ENCODE measurements around the gene IBA57. TPM values are rescaled to one million over a fixed set of nuclear protein-coding genes. Genes with fewer than 3 reads are reported as not detected.

Gene IBA57
- total and polyA plus RNA-seq, 5 donors: 4.5 to 12.0 (median 9.9) TPM

DNA sequence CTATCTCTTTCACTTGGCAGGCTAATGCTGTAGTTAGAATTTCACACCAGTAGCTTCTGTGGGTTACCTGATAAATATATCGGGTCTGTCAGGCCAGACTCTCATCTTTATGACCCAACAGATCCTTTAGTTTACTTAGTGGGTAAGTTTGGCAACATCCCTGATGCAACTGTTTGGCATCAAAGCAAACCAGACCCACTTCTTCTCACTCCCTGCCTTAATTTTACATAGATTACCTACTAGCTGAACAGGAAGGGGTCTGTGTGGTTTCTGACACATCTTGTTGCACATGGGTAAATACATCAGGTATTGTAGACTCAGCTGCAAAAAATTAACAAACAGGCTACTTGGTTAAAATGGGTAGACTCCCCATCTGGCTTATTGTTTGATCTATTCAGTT is 28.7 kb upstream of the IBA57 start:
- Histone ChIP-seq H3K4me3 (ENCODE audit: low read length) (no peak overlapping the region), H3K9me3 (ENCODE audit: control insufficient read depth, low read length) (no peaks in the 10 kb centered on the region), H3K4me1 (ENCODE audit: control insufficient read depth, insufficient read depth, low read length) (peaks cover 5% of the 10 kb centered on the region), H3K27ac (ENCODE audit: low read length) (no peak overlapping the region), H3K27me3 (ENCODE audit: control insufficient read depth, insufficient read depth) (no peaks in the 10 kb centered on the region)
- ATAC-seq: no peak
- no peak for DNase-seq
- intact Hi-C loops (cut with DNase I): loop anchor here in 1 of 4 donors (10.0 kb wide), 1 partner anchor 368 kb away; no protein-coding TSS in a partner anchor
- 32% methylated on average over 1 of the region's 1 CpG for WGBS

DNA sequence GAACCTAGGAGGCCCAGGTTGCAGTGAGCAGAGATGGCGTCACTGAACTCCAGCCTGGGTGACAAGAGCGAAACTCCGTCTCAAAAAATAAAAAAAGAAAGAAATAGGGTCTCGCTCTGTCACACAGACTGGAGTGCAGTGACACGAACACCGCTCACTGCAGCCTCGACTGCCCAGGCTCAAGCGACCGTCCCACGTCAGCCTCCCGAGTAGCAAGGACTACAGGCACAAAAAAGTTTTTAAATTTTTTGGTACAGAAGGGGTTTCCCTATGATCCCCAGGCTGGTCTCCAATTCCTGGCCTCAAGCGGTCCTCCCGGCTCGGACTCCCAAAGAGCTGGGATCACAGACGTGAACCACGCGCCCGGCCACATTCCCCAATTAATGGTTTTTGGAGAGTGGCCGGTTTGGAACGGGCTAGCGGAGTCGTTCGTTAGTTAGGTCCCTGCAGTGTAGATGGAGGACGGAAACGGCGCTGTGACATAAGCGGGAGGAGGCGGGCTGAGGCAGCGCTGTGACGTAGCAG is 26.1 kb upstream of the IBA57 start:
- no peak for DNase-seq
- peaks cover 14% of the 10 kb centered on the region for H3K4me1 ChIP-seq (ENCODE audit: control insufficient read depth, insufficient read depth, low read length)
- ATAC-seq: no peak
- no peaks in the 10 kb centered on the region for H3K27me3 ChIP-seq (ENCODE audit: control insufficient read depth, insufficient read depth)
- H3K4me3 ChIP-seq (ENCODE audit: low read length): peak overlapping the region; percentile 55
- no peaks in the 10 kb centered on the region for H3K9me3 ChIP-seq (ENCODE audit: control insufficient read depth, low read length)
- intact Hi-C loops (cut with DNase I): loop anchor here in 1 of 4 donors (1.0 to 10.0 kb wide), 2 partner anchors 27 to 365 kb away; no protein-coding TSS in a partner anchor
- peak overlapping the region; percentile 74 for H3K27ac ChIP-seq (ENCODE audit: low read length)
- WGBS: 23% methylated on average over 30 of the region's 30 CpGs

DNA sequence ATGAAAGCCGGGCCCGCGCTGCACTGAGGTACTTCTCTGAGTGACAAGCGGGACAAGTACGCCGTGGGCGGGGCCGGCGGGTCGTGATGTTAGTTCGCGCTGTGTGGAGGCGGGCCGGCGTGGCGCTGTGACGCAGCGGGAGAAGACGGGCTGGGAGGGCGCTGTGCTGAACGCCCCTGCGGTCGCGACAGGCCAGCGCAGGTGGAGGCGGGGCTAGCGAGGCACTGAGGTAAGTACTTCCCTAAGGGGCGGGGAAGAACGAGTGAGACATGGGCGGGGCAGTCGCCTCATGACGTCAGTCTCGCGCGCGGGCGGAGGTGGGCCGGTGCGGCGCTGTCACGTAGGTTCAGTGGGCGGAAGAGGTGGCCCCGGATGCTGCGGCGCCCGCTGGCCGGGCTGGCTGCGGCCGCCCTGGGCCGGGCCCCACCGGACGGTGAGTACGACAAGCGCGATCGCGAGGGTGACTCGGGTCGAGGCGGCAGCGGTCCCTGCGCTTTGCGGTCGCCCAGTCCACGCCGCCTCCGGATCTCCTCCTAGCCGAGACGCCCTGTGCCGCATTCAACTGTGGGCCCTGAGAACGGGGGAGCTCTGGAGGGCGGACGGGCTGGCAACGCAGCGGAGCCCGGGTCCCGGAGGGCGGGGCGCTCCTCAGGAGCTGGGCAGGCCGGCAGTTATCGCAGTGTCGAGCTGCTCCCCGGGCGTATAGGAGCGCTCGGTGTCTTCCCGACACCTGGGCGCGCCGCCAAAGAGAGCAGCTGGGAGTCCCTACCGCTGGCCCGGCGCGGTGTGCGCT is 25.5 kb upstream of the IBA57 start, which contains the start of gene GUK1:
GUK1 (plus strand) TSS at position 349 of the 793 bp plus-strand sequence; CDS start at position 373, 24 bp downstream.
- ATAC-seq: peak; percentile 96 to 97
- WGBS: under 1% methylated on average over 95 of the region's 95 CpGs
- Histone ChIP-seq H3K27me3 (ENCODE audit: control insufficient read depth, insufficient read depth) (no peaks in the 10 kb centered on the region), H3K9me3 (ENCODE audit: control insufficient read depth, low read length) (no peaks in the 10 kb centered on the region), H3K4me3 (ENCODE audit: low read length) (peak within 1 kb of the TSS; percentile 72), H3K27ac (ENCODE audit: low read length) (peak within 1 kb of the TSS; percentile 83), H3K4me1 (ENCODE audit: control insufficient read depth, insufficient read depth, low read length) (peaks cover 14% of the 10 kb centered on the region)
- intact Hi-C loops (cut with DNase I): loop anchor here in 1 of 4 donors (1.0 to 10.0 kb wide), 3 partner anchors 23 to 365 kb away; no protein-coding TSS in a partner anchor
- DNase-seq: peak; percentile 100

DNA sequence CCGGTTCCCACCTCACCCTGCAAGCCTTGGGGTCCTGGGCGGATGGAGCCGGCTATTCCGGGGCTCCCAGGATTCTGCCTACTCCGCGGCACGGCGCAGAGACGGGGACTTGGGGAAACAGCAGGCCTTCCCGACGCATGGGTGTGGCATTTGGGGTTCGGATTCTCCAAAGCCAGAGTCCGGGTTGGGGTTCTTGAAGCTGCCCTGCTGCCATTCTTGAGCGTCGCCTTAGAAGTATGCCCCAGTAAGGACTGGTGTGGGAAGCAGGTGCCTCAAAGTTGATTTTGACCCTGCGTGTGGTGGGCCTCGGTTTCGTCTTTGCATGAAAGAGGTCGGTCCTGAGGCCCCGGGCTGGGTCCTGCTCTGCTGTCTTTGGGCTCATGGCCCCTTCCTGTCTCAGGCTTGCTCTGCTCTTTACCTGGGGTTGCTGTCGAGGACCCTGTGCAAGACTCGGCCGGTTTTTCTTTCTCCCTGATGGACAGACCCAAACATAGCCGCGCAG is 24.8 kb upstream of the IBA57 start:
- H3K27me3 ChIP-seq (ENCODE audit: control insufficient read depth, insufficient read depth): no peaks in the 10 kb centered on the region
- DNase-seq (no peak), ATAC-seq (no peak)
- intact Hi-C loops (cut with DNase I): loop anchor here in 1 of 4 donors (2.0 kb wide), 1 partner anchor 22 kb away; no protein-coding TSS in a partner anchor
- 5% methylated on average over 25 of the region's 25 CpGs for WGBS
- H3K27ac ChIP-seq (ENCODE audit: low read length): peak overlapping the region; percentile 83
- peak overlapping the region; percentile 72 for H3K4me3 ChIP-seq (ENCODE audit: low read length)
- H3K9me3 ChIP-seq (ENCODE audit: control insufficient read depth, low read length): no peaks in the 10 kb centered on the region
- H3K4me1 ChIP-seq (ENCODE audit: control insufficient read depth, insufficient read depth, low read length): peaks cover 14% of the 10 kb centered on the region

DNA sequence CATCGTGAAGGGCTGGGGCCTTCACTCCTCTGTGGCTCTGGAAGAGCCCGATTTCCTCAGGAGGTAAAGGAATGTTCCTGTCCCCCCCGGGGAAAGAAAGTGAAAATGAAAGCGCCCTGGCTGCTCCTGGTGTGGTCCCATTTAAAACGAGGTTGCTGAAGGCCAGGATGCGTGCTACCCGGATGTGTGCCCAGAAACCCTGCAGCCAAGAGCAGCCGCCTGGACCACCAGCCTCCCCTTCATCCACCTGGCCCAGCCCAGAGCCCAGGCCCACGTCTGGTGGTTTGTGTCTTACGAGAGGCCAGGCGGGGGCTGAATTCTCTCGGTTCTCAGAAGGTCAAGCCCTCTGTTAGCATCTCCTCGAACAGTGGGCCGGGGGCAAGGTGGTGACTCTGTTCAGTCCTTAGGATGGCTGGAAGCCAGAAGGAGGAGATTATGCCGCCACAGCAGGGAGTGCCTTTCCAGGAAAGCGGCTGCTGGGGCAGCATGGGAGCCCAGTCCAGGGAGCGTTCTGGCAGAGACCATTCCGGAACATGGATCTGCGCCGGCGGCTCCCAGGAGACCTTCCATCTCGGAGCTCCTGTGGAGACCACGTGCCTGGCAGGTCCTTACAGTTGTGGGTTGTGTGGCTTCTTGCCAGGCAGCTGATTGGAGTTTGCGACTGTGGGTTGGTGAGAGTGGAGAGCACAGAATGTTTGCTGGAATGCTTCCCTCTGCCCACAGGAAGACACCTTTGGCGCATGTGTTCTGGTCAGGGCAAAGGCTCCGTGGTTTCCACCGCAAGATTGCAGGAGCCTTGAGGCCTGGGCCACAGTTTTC is 24.2 kb upstream of the IBA57 start:
- Histone ChIP-seq H3K9me3 (ENCODE audit: control insufficient read depth, low read length) (no peaks in the 10 kb centered on the region), H3K4me1 (ENCODE audit: control insufficient read depth, insufficient read depth, low read length) (peaks cover 14% of the 10 kb centered on the region), H3K4me3 (ENCODE audit: low read length) (peak overlapping the region; percentile 72), H3K27me3 (ENCODE audit: control insufficient read depth, insufficient read depth) (no peaks in the 10 kb centered on the region), H3K27ac (ENCODE audit: low read length) (peak overlapping the region; percentile 83)
- WGBS: 27% methylated on average over 27 of the region's 27 CpGs
- ATAC-seq (peak in 1 of 2 donors; percentile 0), DNase-seq (peak; percentile 79 to 88 (median 87))
- intact Hi-C loops (cut with DNase I): loop anchor here in 1 of 4 donors (2.0 kb wide), 1 partner anchor 21 kb away; no protein-coding TSS in a partner anchor

DNA sequence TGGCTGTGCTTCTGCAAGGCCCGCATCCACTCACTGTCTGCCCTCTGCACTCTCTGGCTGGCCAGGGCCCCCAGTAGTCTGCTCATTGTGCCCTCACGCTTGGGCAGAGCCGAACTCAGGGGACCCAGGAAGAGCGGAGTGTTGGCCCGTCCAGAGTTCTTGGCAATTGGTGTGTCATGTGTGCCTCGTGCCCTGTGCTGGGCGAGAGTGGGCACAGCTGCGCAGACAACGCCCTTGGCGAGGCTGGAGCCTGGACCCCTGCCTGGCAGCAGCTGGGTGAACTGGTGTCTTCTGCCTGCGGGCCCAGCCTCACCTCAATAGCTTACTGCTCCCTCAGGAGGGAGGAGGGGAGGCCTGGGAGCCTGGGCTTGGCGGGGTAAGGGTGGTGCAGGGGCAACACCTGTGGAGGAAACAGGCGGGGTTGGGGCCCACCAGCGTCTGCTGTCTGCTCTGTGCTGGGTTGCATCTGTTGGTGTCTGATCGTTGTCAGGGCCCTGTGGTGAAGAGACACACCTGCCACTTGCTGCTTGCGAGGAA is 23.4 kb upstream of the IBA57 start:
- no peak overlapping the region for H3K4me3 ChIP-seq (ENCODE audit: low read length)
- ATAC-seq (no peak), DNase-seq (peak in 2 of 3 donors; percentile 50 to 58)
- peak overlapping the region; percentile 83 for H3K27ac ChIP-seq (ENCODE audit: low read length)
- H3K27me3 ChIP-seq (ENCODE audit: control insufficient read depth, insufficient read depth): no peaks in the 10 kb centered on the region
- WGBS: 76% methylated on average over 16 of the region's 16 CpGs
- H3K9me3 ChIP-seq (ENCODE audit: control insufficient read depth, low read length): no peaks in the 10 kb centered on the region
- intact Hi-C loops (cut with DNase I): no loop called here
- peaks cover 14% of the 10 kb centered on the region for H3K4me1 ChIP-seq (ENCODE audit: control insufficient read depth, insufficient read depth, low read length)

DNA sequence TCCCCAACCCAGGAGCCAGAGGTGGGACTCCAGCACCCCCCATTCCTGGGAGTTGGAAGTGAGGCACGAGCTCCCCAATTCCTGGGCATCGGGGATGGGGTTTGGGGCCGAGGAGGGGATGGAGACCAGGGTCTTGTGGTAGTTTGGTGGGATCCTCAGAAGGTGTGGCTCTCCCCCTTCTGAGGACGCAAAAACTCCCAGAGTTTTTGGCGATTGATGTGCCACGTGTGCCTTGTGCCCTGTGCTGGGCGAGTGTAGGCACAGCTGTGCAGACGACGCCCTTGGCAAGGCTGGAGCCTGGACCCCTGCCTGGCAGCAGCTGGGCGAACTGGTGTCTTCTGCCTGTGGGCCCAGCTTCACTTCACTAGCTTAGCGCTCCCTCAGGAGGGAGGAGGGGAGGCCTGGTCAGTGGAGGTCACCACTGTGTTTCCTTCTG is 22.9 kb upstream of the IBA57 start:
- H3K4me3 ChIP-seq (ENCODE audit: low read length): no peak overlapping the region
- whole genome bisulfite sequencing: 79% methylated on average over 11 of the region's 11 CpGs
- H3K27ac ChIP-seq (ENCODE audit: low read length): no peak overlapping the region
- H3K9me3 ChIP-seq (ENCODE audit: control insufficient read depth, low read length): no peaks in the 10 kb centered on the region
- intact Hi-C loops (cut with DNase I): no loop called here
- ATAC-seq (no peak), DNase-seq (no peak)
- H3K4me1 ChIP-seq (ENCODE audit: control insufficient read depth, insufficient read depth, low read length): peaks cover 14% of the 10 kb centered on the region
- H3K27me3 ChIP-seq (ENCODE audit: control insufficient read depth, insufficient read depth): no peaks in the 10 kb centered on the region

DNA sequence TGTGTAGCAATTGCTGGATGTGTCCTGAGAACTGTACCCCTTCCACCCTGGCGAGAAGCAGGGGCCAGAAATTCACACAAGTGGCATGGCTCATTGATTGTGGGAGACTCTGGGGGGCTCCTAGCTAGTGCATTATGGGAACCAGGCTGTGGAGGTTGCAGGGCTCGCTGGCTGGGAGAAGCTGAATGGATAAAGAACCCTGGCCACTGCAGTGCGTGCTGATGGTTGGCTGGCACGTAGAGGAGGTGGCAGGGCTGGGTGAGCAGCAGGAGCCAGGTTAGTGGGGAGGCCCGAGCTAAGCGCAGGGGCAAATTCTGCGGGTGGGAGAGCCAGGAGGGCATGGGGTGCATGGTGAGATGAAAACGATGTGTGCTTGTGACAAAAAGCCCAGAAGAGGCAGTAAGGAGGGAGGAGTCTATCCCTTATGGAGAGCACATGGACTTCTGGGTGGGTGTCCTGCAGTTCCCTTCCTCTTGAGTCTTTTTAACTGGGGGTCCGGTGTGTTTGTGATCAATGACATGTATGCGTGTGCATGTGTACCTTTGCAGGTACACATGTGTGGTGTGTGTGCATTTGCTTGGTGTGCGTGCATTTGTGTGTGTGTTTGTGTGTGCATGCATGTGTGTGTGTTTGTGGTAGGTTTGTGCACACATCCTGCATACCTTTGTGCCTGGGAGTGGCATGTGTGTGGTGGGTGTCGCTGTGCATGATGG is 22.0 kb upstream of the IBA57 start:
- H3K27ac ChIP-seq (ENCODE audit: low read length): no peak overlapping the region
- DNase-seq (no peak), ATAC-seq (no peak)
- peaks cover 14% of the 10 kb centered on the region for H3K4me1 ChIP-seq (ENCODE audit: control insufficient read depth, insufficient read depth, low read length)
- WGBS: 86% methylated on average over 12 of the region's 12 CpGs
- intact Hi-C loops (cut with DNase I): no loop called here
- no peaks in the 10 kb centered on the region for H3K9me3 ChIP-seq (ENCODE audit: control insufficient read depth, low read length)
- no peaks in the 10 kb centered on the region for H3K27me3 ChIP-seq (ENCODE audit: control insufficient read depth, insufficient read depth)
- no peak overlapping the region for H3K4me3 ChIP-seq (ENCODE audit: low read length)

DNA sequence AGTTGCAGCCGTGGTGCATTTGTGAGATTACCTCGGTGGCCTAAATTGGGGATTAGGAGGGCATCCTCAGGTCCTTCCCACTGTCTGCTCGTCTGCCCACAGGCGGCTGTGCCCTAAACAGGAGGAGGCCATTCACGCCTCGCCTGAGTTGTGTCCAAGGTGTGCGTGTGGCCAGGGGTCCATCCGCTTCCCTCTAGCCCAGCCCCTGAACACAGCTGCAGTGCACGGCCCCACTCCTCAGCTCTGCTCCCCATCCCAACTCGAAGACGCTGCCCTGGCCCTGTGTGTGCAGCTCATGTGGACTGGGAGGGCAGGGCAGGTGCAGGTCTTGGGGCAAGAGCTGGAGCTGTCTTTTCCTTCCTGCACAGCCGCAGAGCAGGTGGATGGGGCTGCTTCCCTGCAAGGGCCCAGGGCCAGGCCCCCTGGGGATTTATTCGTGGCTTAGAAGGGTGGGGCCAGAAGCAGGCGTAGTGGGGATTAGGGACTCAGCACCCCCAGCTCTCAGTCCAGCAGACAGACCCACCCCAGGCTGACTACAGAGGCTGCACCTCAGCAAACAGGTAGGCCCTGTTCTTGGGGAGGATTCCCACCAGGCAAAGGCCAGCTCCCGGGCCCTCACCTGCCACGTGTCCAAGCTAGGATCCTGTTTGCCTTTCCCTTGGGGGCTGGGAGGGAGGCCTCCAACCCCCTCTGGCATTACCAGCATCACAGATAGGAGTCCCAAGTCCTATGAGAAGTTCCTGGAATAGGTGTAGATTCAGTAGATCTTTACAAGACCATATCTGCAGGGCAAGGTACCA is 21.2 kb upstream of the IBA57 start:
- H3K4me1 ChIP-seq (ENCODE audit: control insufficient read depth, insufficient read depth, low read length): peaks cover 20% of the 10 kb centered on the region
- H3K4me3 ChIP-seq (ENCODE audit: low read length): no peak overlapping the region
- 80% methylated on average over 16 of the region's 16 CpGs for WGBS
- H3K27me3 ChIP-seq (ENCODE audit: control insufficient read depth, insufficient read depth): no peaks in the 10 kb centered on the region
- ATAC-seq (no peak), DNase-seq (peak in 1 of 3 donors; percentile 56)
- H3K9me3 ChIP-seq (ENCODE audit: control insufficient read depth, low read length): no peaks in the 10 kb centered on the region
- intact Hi-C loops (cut with DNase I): no loop called here
- no peak overlapping the region for H3K27ac ChIP-seq (ENCODE audit: low read length)
